ENCODE measurements around the gene SLC66A2. TPM values are rescaled to one million over a fixed set of nuclear protein-coding genes. Genes with fewer than 3 reads are reported as not detected.

SLC66A2 gene
- total and polyA plus RNA-seq, 8 donors, result 19.6 to 36.1 (median 22.6) TPM

- H3K36me3 ChIP-seq, result peaks cover 0 to 3% (median 0%) of the 10 kb centered on the region in 3 donors
- H3K4me1 ChIP-seq, result no peaks in the 10 kb centered on the region
- 88 to 92% methylated on average over 20 of the region's 20 CpGs for WGBS, 2 donors
- no peak overlapping the region for H3K27ac ChIP-seq
- TF ChIP-seq, protein P1, sequence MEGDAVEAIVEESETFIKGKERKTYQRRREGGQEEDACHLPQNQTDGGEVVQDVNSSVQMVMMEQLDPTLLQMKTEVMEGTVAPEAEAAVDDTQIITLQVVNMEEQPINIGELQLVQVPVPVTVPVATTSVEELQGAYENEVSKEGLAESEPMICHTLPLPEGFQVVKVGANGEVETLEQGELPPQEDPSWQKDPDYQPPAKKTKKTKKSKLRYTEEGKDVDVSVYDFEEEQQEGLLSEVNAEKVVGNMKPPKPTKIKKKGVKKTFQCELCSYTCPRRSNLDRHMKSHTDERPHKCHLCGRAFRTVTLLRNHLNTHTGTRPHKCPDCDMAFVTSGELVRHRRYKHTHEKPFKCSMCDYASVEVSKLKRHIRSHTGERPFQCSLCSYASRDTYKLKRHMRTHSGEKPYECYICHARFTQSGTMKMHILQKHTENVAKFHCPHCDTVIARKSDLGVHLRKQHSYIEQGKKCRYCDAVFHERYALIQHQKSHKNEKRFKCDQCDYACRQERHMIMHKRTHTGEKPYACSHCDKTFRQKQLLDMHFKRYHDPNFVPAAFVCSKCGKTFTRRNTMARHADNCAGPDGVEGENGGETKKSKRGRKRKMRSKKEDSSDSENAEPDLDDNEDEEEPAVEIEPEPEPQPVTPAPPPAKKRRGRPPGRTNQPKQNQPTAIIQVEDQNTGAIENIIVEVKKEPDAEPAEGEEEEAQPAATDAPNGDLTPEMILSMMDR (IDR thresholded peaks at IDR 0.05), result no peak
- no peak overlapping the region for H3K4me3 ChIP-seq
- peak in 1 of 4 donors; percentile 27 for ATAC-seq
- intact Hi-C loops (cut with DNase I), result no loop called here
- H3K9me3 ChIP-seq, result no peaks in the 10 kb centered on the region
- DNase-seq, result peak in 2 of 6 donors; percentile 11 to 15
- no peak for FAIRE-seq
- H3K27me3 ChIP-seq, result no peaks in the 10 kb centered on the region
Observed at GRCh38 chr18:79912409-79912991, 39.0 kb downstream of the SLC66A2 start.

DNA sequence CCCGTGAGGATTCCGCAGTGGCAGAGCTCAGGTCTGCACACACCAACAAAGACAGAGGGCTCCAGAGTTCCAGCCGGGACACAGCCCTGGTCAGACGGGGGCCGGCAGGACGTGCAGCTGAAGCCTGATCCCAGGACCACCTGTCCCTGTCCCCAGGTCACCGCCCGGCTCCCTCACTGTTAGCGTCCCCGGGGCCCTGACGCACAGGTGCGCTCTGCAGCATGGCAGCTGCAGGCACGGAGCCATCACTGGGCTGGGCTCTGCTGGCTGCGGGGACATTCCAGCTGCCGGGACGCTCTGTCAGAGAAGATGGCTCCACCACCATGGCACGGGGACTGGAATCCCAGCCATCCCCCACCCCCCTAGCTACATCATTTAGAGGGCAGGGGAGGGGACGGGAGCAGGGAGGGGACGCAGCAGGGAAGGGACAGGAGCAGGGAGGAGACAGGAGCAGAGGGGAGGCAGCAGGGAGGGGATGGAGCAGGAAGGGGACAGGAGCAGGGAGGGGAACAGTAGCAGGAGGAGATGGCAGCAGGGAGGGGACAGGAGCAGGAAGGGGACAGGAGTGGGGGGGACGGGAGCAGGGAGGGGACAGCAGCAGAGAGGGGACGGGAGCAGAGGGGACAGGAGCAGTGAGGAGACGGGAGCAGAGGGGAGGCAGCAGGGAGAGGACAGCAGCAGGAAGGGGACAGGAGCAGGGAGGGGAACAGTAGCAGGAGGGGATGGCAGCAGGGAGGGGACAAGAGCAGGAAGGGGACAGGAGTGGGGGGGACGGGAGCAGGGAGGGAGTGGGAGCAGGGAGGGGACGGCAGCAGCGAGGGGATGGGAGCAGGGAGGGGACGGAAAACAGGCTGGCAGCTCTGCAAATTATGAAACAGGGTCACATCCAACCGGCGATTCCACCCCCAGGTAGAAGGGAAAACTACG is 39.8 kb downstream of the SLC66A2 start:
- Histone ChIP-seq H3K9me3 (no peaks in the 10 kb centered on the region), H3K27ac (no peak overlapping the region), H3K4me3 (no peak overlapping the region), H3K4me1 (no peaks in the 10 kb centered on the region), H3K36me3 (peaks cover 0 to 3% (median 0%) of the 10 kb centered on the region in 3 donors), H3K27me3 (no peaks in the 10 kb centered on the region)
- intact Hi-C loops (cut with DNase I), result no loop called here
- DNase-seq, result peak in 4 of 6 donors; percentile 7 to 74 (median 24)
- TF ChIP-seq, protein P1 (IDR thresholded peaks at IDR 0.05), result no peak
- no peak for FAIRE-seq
- WGBS, 2 donors, result 90 to 91% methylated on average over 26 to 29 of the region's 29 CpGs
- no peak for ATAC-seq

- 86 to 88% methylated on average over 14 to 16 of the region's 16 CpGs for WGBS, 2 donors
- H3K36me3 ChIP-seq, result peaks cover 0 to 3% (median 0%) of the 10 kb centered on the region in 3 donors
- intact Hi-C loops (cut with DNase I), result no loop called here
- DNase-seq (peak in 1 of 6 donors; percentile 5), ATAC-seq (no peak), FAIRE-seq (no peak)
- H3K27me3 ChIP-seq, result no peaks in the 10 kb centered on the region
- TF ChIP-seq, protein P1 (IDR thresholded peaks at IDR 0.05), result no peak
- no peak overlapping the region for H3K27ac ChIP-seq
- no peak overlapping the region for H3K4me3 ChIP-seq
- no peaks in the 10 kb centered on the region for H3K9me3 ChIP-seq
- no peaks in the 10 kb centered on the region for H3K4me1 ChIP-seq
Observed at GRCh38 chr18:79910563-79911343, 40.7 kb downstream of the SLC66A2 start.

- H3K36me3 ChIP-seq, result peaks cover 3 to 8% (median 8%) of the 10 kb centered on the region in 3 donors
Observed at GRCh38 chr18:79906706-79907105, 44.7 kb downstream of the SLC66A2 start.

More at GRCh38 chr18:79906706-79907105, 44.7 kb downstream of the SLC66A2 start:
- TF ChIP-seq, protein P1 (IDR thresholded peaks at IDR 0.05), result no peak
- intact Hi-C loops (cut with DNase I), result no loop called here
- no peak for DNase-seq
- H3K4me1 ChIP-seq, result no peaks in the 10 kb centered on the region
- H3K4me3 ChIP-seq, result no peak overlapping the region
- H3K27me3 ChIP-seq, result no peaks in the 10 kb centered on the region
- no peak for ATAC-seq
- FAIRE-seq, result no peak
- H3K9me3 ChIP-seq, result no peaks in the 10 kb centered on the region
- no peak overlapping the region for H3K27ac ChIP-seq
- WGBS, 2 donors, result 94 to 99% methylated on average over 2 of the region's 2 CpGs

All from pancreas (tissue), 10 donors.